PC-3 (cell line): ENCODE results near the gene LNX2. TPM values are rescaled to one million over a fixed set of nuclear protein-coding genes. Genes with fewer than 3 reads are reported as not detected.

ENCODE experiments used
- ATAC-seq: fragments of 200-7000 bp; cut with Tn5 transposase; 2 replicates; pipeline ENCODE4 v1.9.1; 2020; ENCODE audit warnings: mild to moderate bottlenecking, moderate library complexity
- BruUV-seq: library from RNA; stranded (reverse); fragments of 400-500 nt; replicated peaks from 2 replicates; lab custom pipeline; 2021; lab: Mats Ljungman, UMichigan
- CTCF ChIA-PET: fragments of 300-600 bp; sonication (Branson Sonifier 250); formaldehyde crosslinking; loops from one replicate; lab custom pipeline; 2022; ENCODE audit warnings: antibody characterized with exemption; lab: Charles Lee
- POLR2A ChIA-PET: fragments of 300-600 bp; sonication (Branson Sonifier 250); formaldehyde crosslinking; loops from one replicate; lab custom pipeline; 2022; ENCODE audit warnings: antibody characterized with exemption; ENCODE audit not compliant: unreplicated experiment; lab: Charles Lee
- DNase-seq: peaks from one replicate; pipeline ENCODE4 v3.0.0-alpha.2; 2015
- H2AFZ ChIP-seq: fragments of 300-600 bp; sonication (generic); 2 replicates; pipeline ENCODE4 v1.6.0; 2016; ENCODE audit warnings: antibody characterized with exemption, low read length
- H3F3A ChIP-seq: fragments of 300-600 bp; sonication (generic); one replicate; pipeline ENCODE4 v1.6.0; 2017; ENCODE audit warnings: antibody characterized with exemption, low read length, control low read depth, mild to moderate bottlenecking; ENCODE audit not compliant: unreplicated experiment
- H3K27ac ChIP-seq: fragments of 300-600 bp; sonication (generic); 2 replicates; pipeline ENCODE4 v1.5.1; 2016; ENCODE audit warnings: mild to moderate bottlenecking, low read length
- H3K27me3 ChIP-seq: fragments of 300-600 bp; sonication (generic); 2 replicates; pipeline ENCODE4 v1.6.1; 2016; ENCODE audit warnings: low read length, mixed read lengths
- H3K36me3 ChIP-seq: fragments of 300-600 bp; sonication (generic); 2 replicates; pipeline ENCODE4 v1.6.1; 2016; ENCODE audit warnings: low read depth, mixed run types, low read length, mixed read lengths
- H3K4me1 ChIP-seq: fragments of 300-600 bp; sonication (generic); 2 replicates; pipeline ENCODE4 v1.5.1; 2016; ENCODE audit warnings: low read length; ENCODE audit not compliant: insufficient read depth
- H3K4me2 ChIP-seq: fragments of 300-600 bp; sonication (generic); 2 replicates; pipeline ENCODE4 v1.6.0; 2016; ENCODE audit warnings: low read length
- H3K4me3 ChIP-seq: fragments of 300-600 bp; sonication (generic); 2 replicates; pipeline ENCODE4 v1.5.1; 2016; ENCODE audit warnings: mild to moderate bottlenecking, low read length, mixed read lengths
- H3K79me2 ChIP-seq: fragments of 300-600 bp; sonication (generic); 2 replicates; pipeline ENCODE4 v1.6.1; 2017; ENCODE audit warnings: low read length, mixed read lengths
- H3K9ac ChIP-seq: fragments of 300-600 bp; sonication (generic); 2 replicates; pipeline ENCODE4 v1.6.0; 2016; ENCODE audit warnings: mild to moderate bottlenecking, low read length
- H3K9me2 ChIP-seq: fragments of 300-600 bp; sonication (generic); replicated peaks from 2 replicates; pipeline ENCODE4 v1.6.1; 2016; ENCODE audit warnings: mixed run types, low read length, mixed read lengths
- H3K9me3 ChIP-seq: fragments of 300-600 bp; sonication (generic); 2 replicates; pipeline ENCODE4 v1.6.1; 2016; ENCODE audit warnings: low read length, mixed read lengths
- H4K20me1 ChIP-seq: fragments of 300-600 bp; sonication (generic); 2 replicates; pipeline ENCODE4 v1.6.1; 2016; ENCODE audit warnings: low read length, mixed read lengths
- EZH2 ChIP-seq: fragments of 300-600 bp; sonication (generic); IDR thresholded peaks from one replicate; pipeline ENCODE4 v1.6.1; 2017; ENCODE audit warnings: antibody characterized with exemption, mild to moderate bottlenecking, low read length; ENCODE audit not compliant: unreplicated experiment
- EZH2phosphoT487 ChIP-seq: fragments of 300-600 bp; sonication (generic); IDR thresholded peaks from 2 replicates; pipeline ENCODE4 v1.6.1; 2018; ENCODE audit warnings: mild to moderate bottlenecking, antibody characterized with exemption, low read length, borderline replicate concordance
- intact Hi-C: fragments of 100-400 bp; cut with micrococcal nuclease; formaldehyde crosslinking; loops from 2 replicates; pipeline ENCODE4 v1.9.0; 2023
- total RNA-seq: library from RNA; depleted of rRNA; stranded (reverse); fragments of >200 nt; gene quantifications from 2 replicates; pipeline ENCODE4 v1.2.3, GENCODE V29; 2014
- TF ChIP-seq, protein P1 (sequence below): fragments of 300-600 bp; sonication (generic); conservative IDR thresholded peaks from 2 replicates; pipeline ENCODE4 v1.5.1; 2017; ENCODE audit warnings: antibody characterized with exemption, low read depth, mild to moderate bottlenecking, low read length

Gene LNX2
- total RNA-seq, 1 experiment from 2014 or later, result 6.0 TPM

DNA sequence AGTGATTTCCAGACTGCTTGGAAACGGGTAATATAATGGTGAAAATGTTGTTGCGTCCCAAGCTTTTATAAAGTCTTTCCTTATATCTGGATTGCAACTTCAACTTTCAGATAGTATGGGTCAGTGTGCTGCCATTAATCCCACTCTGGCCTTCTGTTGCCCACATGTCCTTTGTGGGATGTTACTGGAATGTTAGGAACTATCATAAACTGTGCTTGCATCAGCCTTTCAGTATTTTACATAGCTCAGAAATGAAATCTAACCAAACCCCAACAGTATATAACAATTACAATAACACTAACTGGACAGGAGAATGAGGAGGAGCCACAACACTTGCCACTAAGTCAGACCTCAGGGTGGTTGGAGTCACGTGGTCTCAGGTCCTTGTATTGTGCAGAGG is 78.9 kb downstream of the LNX2 start:
- intact Hi-C loops, result no loop called here
- Histone ChIP-seq H3K36me3 (no peaks in the 10 kb centered on the region), H3K27me3 (no peaks in the 10 kb centered on the region), H4K20me1 (no peaks in the 10 kb centered on the region), H3K9me2 (no peaks in the 10 kb centered on the region), H3K4me1 (no peaks in the 10 kb centered on the region), H3K9ac (no peak overlapping the region), H3K4me2 (no peak overlapping the region), H3K79me2 (no peaks in the 10 kb centered on the region), H2AFZ (no peak overlapping the region), H3F3A (no peaks in the 10 kb centered on the region), H3K27ac (no peak overlapping the region), H3K4me3 (no peak overlapping the region), H3K9me3 (no peaks in the 10 kb centered on the region)
- no peak for DNase-seq
- no peak for ATAC-seq
- no TSS peak for BruUV-seq
- TF ChIP-seq EZH2phosphoT487 (no peak), EZH2 (no peak)
- TF ChIP-seq, protein P1, sequence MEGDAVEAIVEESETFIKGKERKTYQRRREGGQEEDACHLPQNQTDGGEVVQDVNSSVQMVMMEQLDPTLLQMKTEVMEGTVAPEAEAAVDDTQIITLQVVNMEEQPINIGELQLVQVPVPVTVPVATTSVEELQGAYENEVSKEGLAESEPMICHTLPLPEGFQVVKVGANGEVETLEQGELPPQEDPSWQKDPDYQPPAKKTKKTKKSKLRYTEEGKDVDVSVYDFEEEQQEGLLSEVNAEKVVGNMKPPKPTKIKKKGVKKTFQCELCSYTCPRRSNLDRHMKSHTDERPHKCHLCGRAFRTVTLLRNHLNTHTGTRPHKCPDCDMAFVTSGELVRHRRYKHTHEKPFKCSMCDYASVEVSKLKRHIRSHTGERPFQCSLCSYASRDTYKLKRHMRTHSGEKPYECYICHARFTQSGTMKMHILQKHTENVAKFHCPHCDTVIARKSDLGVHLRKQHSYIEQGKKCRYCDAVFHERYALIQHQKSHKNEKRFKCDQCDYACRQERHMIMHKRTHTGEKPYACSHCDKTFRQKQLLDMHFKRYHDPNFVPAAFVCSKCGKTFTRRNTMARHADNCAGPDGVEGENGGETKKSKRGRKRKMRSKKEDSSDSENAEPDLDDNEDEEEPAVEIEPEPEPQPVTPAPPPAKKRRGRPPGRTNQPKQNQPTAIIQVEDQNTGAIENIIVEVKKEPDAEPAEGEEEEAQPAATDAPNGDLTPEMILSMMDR, result no peak
- POLR2A ChIA-PET, result no interaction called here
- CTCF ChIA-PET, result no interaction called here

DNA sequence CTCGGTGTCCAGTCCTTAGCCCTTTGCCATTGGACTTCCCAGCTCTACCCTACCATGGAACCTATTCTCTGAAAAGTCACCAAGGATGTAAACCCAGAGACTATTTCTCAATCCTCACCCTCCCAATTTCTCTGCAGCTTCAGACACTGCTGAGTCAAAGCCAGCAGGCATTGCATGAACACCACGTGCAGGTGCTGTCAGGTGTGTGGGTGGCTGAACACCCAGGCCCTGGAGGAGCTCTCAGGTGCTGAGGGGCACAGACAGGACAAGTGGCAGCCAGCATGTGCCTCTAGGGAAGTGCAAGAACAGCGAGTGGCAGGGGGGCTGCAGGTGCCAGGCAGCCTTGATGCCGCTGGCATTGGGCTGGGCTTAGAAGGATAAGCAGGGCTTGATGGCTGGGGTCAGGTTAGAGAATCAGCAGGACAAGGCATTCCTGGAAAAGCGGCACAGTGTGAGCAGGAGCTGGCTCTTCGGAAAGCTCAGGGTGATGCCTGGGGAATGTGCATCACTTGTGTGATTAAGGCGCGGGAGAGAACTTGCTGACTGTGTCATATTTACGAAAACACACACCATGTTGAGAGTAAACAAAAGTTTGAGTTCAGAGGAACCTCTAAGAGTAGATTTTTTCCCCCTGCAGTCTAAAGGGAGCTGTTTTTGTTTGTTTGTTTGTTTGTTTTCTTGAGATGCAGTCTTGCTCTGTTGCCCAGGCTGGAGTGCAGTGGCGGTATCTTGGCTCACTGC is 83.8 kb downstream of the LNX2 start:
- no peak overlapping the region for H2AFZ ChIP-seq
- no peak overlapping the region for H3K4me3 ChIP-seq
- TF ChIP-seq EZH2phosphoT487 (no peak), EZH2 (no peak)
- TF ChIP-seq, protein P1, result no peak
- H3K9me2 ChIP-seq, result no peaks in the 10 kb centered on the region
- H3K79me2 ChIP-seq, result no peaks in the 10 kb centered on the region
- intact Hi-C loops, result no loop called here
- ChIA-PET POLR2A (no interaction called here), CTCF (no interaction called here)
- no peak overlapping the region for H3K27ac ChIP-seq
- no peaks in the 10 kb centered on the region for H3K4me1 ChIP-seq
- no peaks in the 10 kb centered on the region for H4K20me1 ChIP-seq
- no peaks in the 10 kb centered on the region for H3K27me3 ChIP-seq
- no peaks in the 10 kb centered on the region for H3K36me3 ChIP-seq
- no TSS peak for BruUV-seq
- no peak overlapping the region for H3K9ac ChIP-seq
- DNase-seq (no peak), ATAC-seq (no peak)
- no peaks in the 10 kb centered on the region for H3F3A ChIP-seq
- no peaks in the 10 kb centered on the region for H3K9me3 ChIP-seq
- no peak overlapping the region for H3K4me2 ChIP-seq

DNA sequence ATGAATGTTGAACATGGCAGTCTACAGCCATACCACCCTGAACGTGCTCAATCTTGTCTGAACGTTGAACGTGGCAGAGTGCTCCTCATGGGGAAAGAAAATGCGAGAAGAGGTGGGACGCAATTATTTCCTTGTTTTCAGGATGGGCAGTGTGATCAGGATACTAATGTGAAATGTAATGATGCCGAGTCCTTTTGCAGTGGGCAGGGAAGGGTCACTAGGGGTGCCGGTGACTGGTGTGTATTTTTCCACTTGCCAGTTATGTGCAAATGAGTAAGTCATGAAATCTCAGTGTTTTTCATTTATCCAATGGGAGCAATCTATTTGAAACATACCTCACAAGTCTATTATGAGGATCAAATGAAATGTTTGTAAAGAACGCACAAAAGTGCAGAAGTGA is 84.8 kb downstream of the LNX2 start:
- BruUV-seq, result no TSS peak
- intact Hi-C loops, result no loop called here
- POLR2A ChIA-PET, result no interaction called here

More for the DNA sequence above, 84.8 kb downstream of the LNX2 start:
- Histone ChIP-seq H2AFZ (no peak overlapping the region), H3K4me2 (no peak overlapping the region), H3K27ac (no peak overlapping the region), H4K20me1 (no peaks in the 10 kb centered on the region), H3K36me3 (no peaks in the 10 kb centered on the region), H3K4me1 (no peaks in the 10 kb centered on the region), H3K4me3 (no peak overlapping the region), H3K79me2 (no peaks in the 10 kb centered on the region), H3K9me3 (no peaks in the 10 kb centered on the region), H3F3A (no peaks in the 10 kb centered on the region), H3K9ac (no peak overlapping the region), H3K27me3 (no peaks in the 10 kb centered on the region), H3K9me2 (no peaks in the 10 kb centered on the region)
- no peak for DNase-seq
- no peak for TF ChIP-seq EZH2
- TF ChIP-seq EZH2phosphoT487, result no peak
- TF ChIP-seq, protein P1, result no peak
- ATAC-seq, result no peak
- CTCF ChIA-PET, result no interaction called here
